GM12878 (cell line): ENCODE measurements around the gene MCM6. TPM values are rescaled to one million over a fixed set of nuclear protein-coding genes. Genes with fewer than 3 reads are reported as not detected.
A peak's percentile ranks its signal among the peaks of the same experiment; 100 is the strongest.

Experiments
- ATAC-seq: fragments of 200-7000 bp; cut with Tn5 transposase; 3 replicates; pipeline ENCODE4 v1.9.1; 2020; ENCODE audit warnings: mild to moderate bottlenecking, moderate library complexity
- BruUV-seq: library from RNA; stranded (reverse); fragments of 400-500 nt; replicated peaks from 2 replicates; lab custom pipeline; 2021; lab: Mats Ljungman, UMichigan
- CTCF ChIA-PET: fragments of 300-600 bp; sonication (Branson Sonifier 250); formaldehyde crosslinking; extraction: SDS; loops from one replicate; lab custom pipeline; 2021; ENCODE audit warnings: inconsistent platforms; lab: Yijun Ruan, JAX
- POLR2A ChIA-PET: fragments of 350-600 bp; formaldehyde crosslinking; extraction: SDS; loops from one replicate; lab custom pipeline; 2021; ENCODE audit warnings: inconsistent platforms; lab: Charles Lee
- RAD21 ChIA-PET: fragments of 300-600 bp; sonication (Branson Sonifier 250); formaldehyde crosslinking; loops from one replicate; lab custom pipeline; 2023; ENCODE audit warnings: antibody characterized with exemption; ENCODE audit not compliant: unreplicated experiment; lab: Charles Lee
- SMC1A ChIA-PET: fragments of 300-600 bp; sonication (Branson Sonifier 250); formaldehyde crosslinking; loops from one replicate; lab custom pipeline; 2023; ENCODE audit not compliant: unreplicated experiment, uncharacterized antibody; lab: Charles Lee
- DNase-seq: peaks from one replicate; pipeline ENCODE4 v3.0.0-alpha.2; 2011; ENCODE audit warnings: low read depth, low spot score
- FAIRE-seq: peaks from 3 replicates; lab custom pipeline; 2011; peaks lifted over from hg19 to GRCh38; lab: Jason Lieb, UNC
- H2AFZ ChIP-seq: 2 replicates; pipeline ENCODE4 v1.6.0; 2011; ENCODE audit warnings: low read depth, low read length, control low read depth; ENCODE audit not compliant: control insufficient read depth
- H3K27ac ChIP-seq: 2 replicates; pipeline ENCODE4 v1.5.1; 2011; ENCODE audit warnings: control low read depth; ENCODE audit not compliant: control insufficient read depth, insufficient read depth
- H3K27me3 ChIP-seq, 2 experiments: replicated peaks in 1 of 2; 2 replicates each; pipeline versions ENCODE4 v1.6.0 to v1.6.1; 2011; ENCODE audit warnings: low read length in 1 of 2; ENCODE audit not compliant: control insufficient read depth in 2 of 2, insufficient read depth in 2 of 2
- H3K36me3 ChIP-seq, 2 experiments: 2 replicates each; pipeline ENCODE4 v1.5.1; 2011; ENCODE audit warnings: low read length in 1 of 2; ENCODE audit not compliant: control insufficient read depth in 2 of 2, insufficient read depth in 2 of 2
- H3K4me1 ChIP-seq: 2 replicates; pipeline ENCODE4 v1.6.1; 2011; ENCODE audit warnings: mild to moderate bottlenecking, low read length, moderate library complexity, mixed read lengths; ENCODE audit not compliant: control insufficient read depth, insufficient read depth
- H3K4me2 ChIP-seq: 2 replicates; pipeline ENCODE4 v1.6.0; 2011; ENCODE audit warnings: control low read depth; ENCODE audit not compliant: control insufficient read depth, insufficient read depth
- H3K4me3 ChIP-seq: fragments of 200-600 bp; sonication (generic); 2 replicates; pipeline ENCODE4 v1.5.1; 2016
- H3K79me2 ChIP-seq: 2 replicates; pipeline ENCODE4 v1.6.0; 2011; ENCODE audit warnings: low read length; ENCODE audit not compliant: control insufficient read depth, insufficient read depth
- H3K9ac ChIP-seq: 2 replicates; pipeline ENCODE4 v1.8.0; 2011; ENCODE audit warnings: low read length, control low read depth, mixed read lengths; ENCODE audit not compliant: control insufficient read depth, insufficient read depth
- H3K9me3 ChIP-seq: replicated peaks from 3 replicates; pipeline ENCODE4 v1.5.1; 2011; ENCODE audit warnings: mild to moderate bottlenecking, low read length; ENCODE audit not compliant: control insufficient read depth, insufficient read depth
- H4K20me1 ChIP-seq: 2 replicates; pipeline ENCODE4 v1.6.0; 2011; ENCODE audit not compliant: control insufficient read depth, insufficient read depth
- MTA3 ChIP-seq: IDR thresholded peaks from 2 replicates; pipeline ENCODE4 v1.6.1; 2012; ENCODE audit warnings: low read length, inconsistent platforms, borderline replicate concordance
- RCOR1 ChIP-seq: conservative IDR thresholded peaks from 2 replicates; pipeline ENCODE4 v1.6.1; 2012; ENCODE audit warnings: low read depth, low read length, improper control_type of control experiment
- SMARCA5 ChIP-seq: fragments of 450-650 bp; IDR thresholded peaks from 2 replicates; pipeline ENCODE4 v1.6.1; 2017; ENCODE audit warnings: mild to moderate bottlenecking
- SUPT20H ChIP-seq: IDR thresholded peaks from 2 replicates; pipeline ENCODE4 v1.6.1; 2011; ENCODE audit warnings: low read depth, mild to moderate bottlenecking, low read length, moderate library complexity, borderline replicate concordance; ENCODE audit not compliant: control insufficient read depth
- TBL1XR1 ChIP-seq: IDR thresholded peaks from 2 replicates; pipeline ENCODE4 v1.6.1; 2012; ENCODE audit warnings: low read depth, low read length, improper control_type of control experiment
- ZBTB4 ChIP-seq: fragments of 450-650 bp; formaldehyde crosslinking; IDR thresholded peaks from 2 replicates; pipeline ENCODE4 v1.4.0; 2022; ENCODE audit warnings: mild to moderate bottlenecking, moderate library complexity
- WGBS: methylation state at CpG from one replicate; pipeline ENCODE4 v1.1.6; 2016; ENCODE audit warnings: low lambda C conversion rate; ENCODE audit not compliant: insufficient replicate concordance, insufficient coverage; ENCODE audit errors: missing lambda C conversion rate; 5-methylcytosine and 5-hydroxymethylcytosine counted together
- in situ Hi-C: fragments of 300-500 bp; cut with MboI; formaldehyde crosslinking; loops from 9 replicates; pipeline ENCODE4 v1.14.3; 2018; ENCODE audit warnings: mixed read lengths
- intact Hi-C: fragments of 100-400 bp; cut with micrococcal nuclease; formaldehyde crosslinking; loops from one replicate; pipeline ENCODE4 v1.14.2; 2022; ENCODE audit not compliant: unreplicated experiment
- polyA plus RNA-seq, 11 experiments: library from polyadenylated mRNA; depleted of rRNA in 4 of 11; unstranded in 6 of 11; stranded (reverse) in 5 of 11; fragments of >200 nt; fragmentation: Nextera tagmentation in 4 of 11; fragmentation: Illumina TruSeq in 1 of 11; extraction: Ambion mirVana in 4 of 11; extraction: Trizol in 1 of 11; gene quantifications; 1 replicate in 1 of 11; 2 replicates in 10 of 11; pipeline versions ENCODE4 v1.2.1 to v1.2.3, GENCODE V29; 2011 to 2016; ENCODE audit warnings: inconsistent platforms in 2 of 11, missing spikeins in 2 of 11, low read depth in 1 of 11
- total RNA-seq, 4 experiments: library from RNA; depleted of rRNA in 3 of 4; stranded (reverse); fragments of >200 nt in 3 of 4; fragmentation: Illumina TruSeq in 1 of 4; extraction: Trizol in 1 of 4; gene quantifications; 2 replicates each; pipeline versions ENCODE4 v1.2.1 to v1.2.3, GENCODE V29; 2013 to 2021

MCM6 gene
- total and polyA plus RNA-seq, 10 of the 15 experiments (the other 5 are each of a cell fraction or from before 2014, with no cell fraction given), result 37.4 to 118 (median 82.2) TPM

GRCh38 chr2:135825550-135826176 is 50.6 kb downstream of the MCM6 start:
- Histone ChIP-seq H2AFZ (peak overlapping the region; percentile 53), H3K4me1 (peaks cover 24% of the 10 kb centered on the region), H3K9ac (no peak overlapping the region), H3K4me2 (no peak overlapping the region; the same call in 1 of the 2 replicates), H3K4me3 (no peak overlapping the region), H4K20me1 (no peaks in the 10 kb centered on the region), H3K9me3 (peaks cover 7% of the 10 kb centered on the region), H3K36me3 (no peaks in the 10 kb centered on the region), H3K79me2 (peaks cover 3% of the 10 kb centered on the region; the same call in 1 of the 2 replicates), H3K27me3 (no peaks in the 10 kb centered on the region), H3K27ac (no peak overlapping the region)
- FAIRE-seq (no peak), DNase-seq (no peak), ATAC-seq (peak; percentile 56)
- TF ChIP-seq MTA3 (no peak), SUPT20H (no peak), ZBTB4 (no peak), RCOR1 (no peak), TBL1XR1 (no peak), SMARCA5 (no peak)
- RAD21 ChIA-PET, result interaction anchor here (0.7 kb wide), 1 partner anchor 582 kb away, joined by 3 read pairs; no protein-coding TSS in a partner anchor
- 57% methylated on average over 9 of the region's 11 CpGs for WGBS
- intact Hi-C loops, result no loop called here
- BruUV-seq, result no TSS peak
- POLR2A ChIA-PET, result interaction anchor here (0.5 kb wide), 1 partner anchor 504 kb away, joined by 4 read pairs; no protein-coding TSS in a partner anchor
- SMC1A ChIA-PET, result interaction anchor here (1.4 to 2.1 kb wide), 4 partner anchors 8 to 558 kb away, joined by 3 to 6 read pairs (median 5); no protein-coding TSS in a partner anchor
- CTCF ChIA-PET, result interaction anchor here (1.9 kb wide), 1 partner anchor 28 kb away, joined by 9 read pairs; no protein-coding TSS in a partner anchor
- in situ Hi-C loops, result no loop called here
